Eye (tissue), 1 donor: Measurements from ENCODE around the gene KLF4.
A peak's percentile ranks its signal among the peaks of the same experiment; 100 is the strongest.

Experiments
- DNase-seq: peaks from one replicate; pipeline ENCODE4 v3.0.0-alpha.2; 2015

The KLF4 gene

GRCh38 chr9:107487521-107488374 is 1.8 kb downstream of the KLF4 start:
- peak; percentile 86 for DNase-seq

DNA sequence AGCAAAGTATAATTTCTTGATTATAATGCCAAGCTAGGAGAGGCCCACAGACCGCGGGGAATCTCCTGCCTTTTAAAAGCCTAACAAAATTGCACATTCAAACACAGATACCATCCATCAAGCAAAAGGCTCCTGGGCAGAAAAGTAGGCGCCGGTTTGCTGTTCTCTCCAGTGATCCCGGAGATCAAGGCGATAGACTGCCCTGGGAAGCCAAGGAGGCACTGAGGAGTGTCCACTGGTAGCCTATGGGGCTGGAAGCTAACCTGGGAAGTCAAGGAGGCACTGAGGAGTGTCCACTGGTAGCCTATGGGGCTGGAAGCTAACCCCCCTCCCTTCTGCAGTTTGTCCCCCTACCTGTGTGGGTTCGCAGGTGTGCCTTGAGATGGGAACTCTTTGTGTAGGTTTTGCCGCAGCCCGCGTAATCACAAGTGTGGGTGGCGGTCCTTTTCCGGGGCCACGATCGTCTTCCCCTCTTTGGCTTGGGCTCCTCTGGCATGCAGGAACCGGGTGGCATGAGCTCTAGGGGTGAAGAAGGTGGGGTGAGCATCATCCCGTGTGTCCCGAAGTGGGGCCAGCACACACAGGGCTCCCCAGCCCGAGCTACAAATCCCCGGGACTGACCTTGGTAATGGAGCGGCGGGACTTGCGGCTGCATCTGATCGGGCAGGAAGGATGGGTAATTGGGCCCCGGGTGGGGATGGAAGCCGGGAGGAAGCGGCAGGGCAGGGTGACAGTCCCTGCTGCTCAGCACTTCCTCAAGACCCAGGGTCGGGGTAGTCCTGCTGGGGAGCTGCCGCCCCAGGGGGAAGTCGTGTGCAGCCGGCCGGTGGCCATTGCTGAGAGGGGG is 2.7 kb downstream of the KLF4 start:
- peak; percentile 63 for DNase-seq

DNA sequence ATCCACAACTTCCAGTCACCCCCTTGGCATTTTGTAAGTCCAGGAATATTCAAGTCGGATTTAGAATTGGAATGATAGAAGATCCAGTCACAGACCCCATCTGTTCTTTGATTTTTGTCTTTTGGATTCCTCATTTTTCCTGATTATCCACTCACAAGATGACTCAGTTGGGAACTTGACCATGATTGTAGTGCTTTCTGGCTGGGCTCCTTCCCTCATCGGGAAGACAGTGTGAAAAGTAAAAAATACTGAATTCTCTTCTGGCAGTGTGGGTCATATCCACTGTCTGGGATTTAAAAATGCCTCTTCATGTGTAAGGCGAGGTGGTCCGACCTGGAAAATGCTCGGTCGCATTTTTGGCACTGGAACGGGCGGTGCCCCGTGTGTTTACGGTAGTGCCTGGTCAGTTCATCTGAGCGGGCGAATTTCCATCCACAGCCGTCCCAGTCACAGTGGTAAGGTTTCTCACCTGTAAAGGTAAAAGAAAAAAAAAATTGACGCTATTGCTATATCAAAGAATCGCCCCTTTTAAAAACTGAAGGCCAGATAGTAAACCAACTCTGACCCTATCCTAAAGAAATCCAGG is 4.0 kb downstream of the KLF4 start:
- no peak for DNase-seq

- DNase-seq: peak; percentile 85
These were observed 5.3 kb downstream of the KLF4 start for GRCh38 chr9:107484117-107484723.

DNA sequence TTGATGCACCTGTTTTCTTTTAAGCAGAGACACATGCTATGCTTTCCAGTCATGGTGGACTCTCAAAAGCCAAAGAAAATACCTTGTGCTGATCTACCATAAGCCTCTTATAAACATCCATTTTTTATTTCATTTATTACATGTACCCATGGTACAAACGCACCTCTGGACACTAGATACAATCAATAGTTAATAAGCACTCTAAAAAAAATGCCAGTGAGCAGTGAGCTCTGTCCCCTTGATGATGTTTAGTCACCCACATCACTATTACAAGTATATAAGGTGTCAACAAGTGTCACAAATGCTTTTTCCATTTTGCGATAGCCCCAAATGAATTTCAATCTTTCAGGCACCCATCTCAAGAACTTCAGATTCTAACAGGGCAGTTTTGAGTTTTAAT is 5.9 kb downstream of the KLF4 start:
- no peak for DNase-seq

DNA sequence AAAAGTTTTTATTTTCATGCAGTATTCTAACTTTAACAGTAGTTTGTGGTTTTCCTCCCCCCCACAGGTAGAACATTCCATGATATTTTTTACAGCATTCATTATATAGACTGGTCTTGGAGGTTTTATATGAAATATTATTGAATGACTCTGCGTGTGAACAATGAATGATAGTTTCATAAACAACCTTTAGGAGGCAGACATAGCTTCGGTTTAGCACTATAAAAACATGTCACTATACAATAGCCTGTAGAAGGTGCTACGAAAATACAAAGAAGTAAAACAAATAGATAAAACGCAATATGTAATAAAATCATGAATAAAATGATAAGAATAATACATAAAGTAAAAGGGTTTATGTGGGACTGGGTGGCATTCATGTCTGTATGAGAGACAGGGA is 8.5 kb downstream of the KLF4 start:
- DNase-seq: no peak

DNA sequence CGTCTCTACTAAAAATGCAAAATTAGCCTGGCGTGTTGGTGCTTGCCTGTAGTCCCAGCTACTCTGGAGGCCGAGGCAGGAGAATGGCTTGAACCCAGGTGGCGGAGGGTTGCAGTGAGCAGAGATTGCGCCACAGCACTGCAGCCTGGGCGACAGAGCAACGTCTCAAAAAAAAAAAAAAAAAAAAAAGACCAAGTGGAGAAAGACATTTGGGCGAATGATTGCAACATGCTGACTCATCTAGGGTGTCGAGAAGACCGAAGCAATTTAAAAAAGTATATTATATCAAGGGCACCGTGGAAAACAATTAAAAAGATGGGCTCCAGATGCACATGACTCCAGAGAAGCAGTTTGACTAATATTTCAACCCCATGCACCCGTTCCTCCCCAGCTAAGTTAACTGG is 9.2 kb downstream of the KLF4 start:
- no peak for DNase-seq

DNA sequence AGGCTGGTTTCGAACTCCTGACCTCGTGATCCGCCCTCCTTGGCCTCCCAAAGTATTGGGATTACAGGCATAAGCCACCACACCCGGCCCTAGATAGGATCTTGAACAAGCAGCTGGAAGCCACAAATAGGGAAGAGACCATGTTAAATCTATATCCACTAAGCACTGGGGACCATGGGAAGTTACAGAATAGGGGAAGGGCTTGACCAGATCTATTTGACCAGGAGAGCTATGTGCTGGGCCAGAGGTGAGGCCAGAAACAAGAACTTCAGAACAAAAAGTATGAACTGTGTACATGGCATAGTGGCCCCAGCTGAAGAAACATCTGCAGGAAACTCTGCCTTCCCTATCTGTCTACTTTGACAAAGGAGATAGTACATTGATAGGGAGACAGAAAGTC is 10.8 kb downstream of the KLF4 start:
- no peak for DNase-seq

DNA sequence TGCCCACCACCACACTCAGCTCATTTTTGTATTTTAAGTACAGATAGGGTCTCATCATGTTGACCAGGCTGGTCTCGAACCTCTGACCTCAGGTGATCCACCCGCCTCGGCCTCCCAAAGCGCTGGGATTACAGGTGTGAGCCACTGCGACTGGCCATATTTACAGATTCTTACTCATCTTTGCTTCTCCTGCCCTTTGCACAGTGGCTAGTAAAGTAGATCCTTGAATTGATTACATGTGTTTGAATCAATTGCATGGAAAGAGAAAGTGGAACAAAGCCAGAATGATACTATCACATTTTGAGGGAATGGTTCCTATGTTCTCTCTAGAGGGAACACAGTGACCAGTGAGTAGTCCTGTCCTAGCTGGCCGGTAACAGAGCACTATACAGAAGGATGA is 15.4 kb downstream of the KLF4 start:
- DNase-seq: no peak

GRCh38 chr9:107472581-107473340 is 16.8 kb downstream of the KLF4 start:
- DNase-seq: peak; percentile 64

GRCh38 chr9:107471552-107471951 is 18.0 kb downstream of the KLF4 start:
- no peak for DNase-seq

GRCh38 chr9:107467416-107467815 is 22.2 kb downstream of the KLF4 start:
- no peak for DNase-seq

DNA sequence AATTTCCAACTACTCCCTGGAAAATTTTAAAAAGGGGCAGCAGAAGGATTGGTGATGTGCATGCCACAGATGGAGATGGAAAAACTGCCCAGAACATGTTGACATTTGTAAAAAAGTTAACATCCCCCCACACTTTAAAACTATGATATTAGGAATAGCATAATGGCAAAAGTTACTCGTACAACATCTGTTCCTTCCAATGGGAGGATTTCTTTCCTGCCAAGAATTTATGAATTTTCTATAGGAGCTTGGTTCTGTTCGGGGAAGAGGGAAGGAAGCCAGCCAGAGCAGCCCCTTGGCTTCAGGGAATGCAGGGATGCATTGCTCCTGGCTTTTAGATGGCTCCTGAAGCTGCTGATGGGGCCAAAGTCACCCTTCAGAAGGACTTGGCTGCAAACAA is 22.7 kb downstream of the KLF4 start:
- DNase-seq: no peak

DNA sequence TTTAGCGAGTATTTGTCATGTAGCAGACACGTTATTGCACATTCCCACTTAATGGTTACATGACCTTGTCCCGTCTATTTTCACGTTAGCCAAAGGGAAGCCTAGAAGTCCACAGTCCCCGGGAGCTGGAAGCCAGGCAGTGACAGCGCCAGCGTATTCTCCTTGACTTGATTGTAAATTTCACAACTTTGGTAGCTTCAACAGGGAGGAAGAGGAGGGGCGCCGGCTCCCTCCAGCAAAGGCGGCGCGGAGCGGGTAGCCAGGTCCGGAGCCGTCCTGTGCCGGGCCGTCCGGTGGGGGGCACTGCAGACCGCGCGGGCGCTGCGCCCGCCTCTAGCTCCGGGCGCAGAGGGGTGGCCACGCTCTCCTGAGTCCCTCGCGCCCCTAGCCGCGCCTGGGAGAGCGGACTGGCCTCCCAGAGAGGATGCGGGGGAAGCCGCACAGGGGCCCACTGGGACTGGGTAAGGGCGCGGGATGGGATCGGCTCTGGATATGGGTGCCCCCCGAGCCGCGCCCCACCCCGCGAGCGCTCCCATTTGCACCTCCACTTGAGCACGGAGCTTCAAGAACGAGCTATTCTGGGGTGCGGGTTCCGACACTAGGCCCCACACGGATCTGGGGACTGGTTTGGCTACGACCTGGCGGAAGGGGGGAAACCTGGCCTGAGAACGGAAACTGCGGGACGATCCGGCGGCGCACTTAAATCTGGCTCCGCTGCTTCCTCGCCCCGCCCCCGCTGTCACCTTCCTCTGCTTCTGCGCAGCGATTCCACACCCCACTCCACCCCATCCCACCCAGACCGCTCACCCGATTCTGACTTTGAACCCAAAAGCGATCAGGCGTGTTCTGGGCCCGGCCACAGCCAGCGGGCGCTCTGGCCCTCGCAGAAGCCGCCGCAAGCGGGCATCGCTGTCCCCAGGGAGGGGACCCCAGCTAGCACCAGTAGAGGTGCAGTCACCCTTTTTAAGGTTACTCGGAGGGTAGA is 23.8 kb downstream of the KLF4 start:
- peak; percentile 84 for DNase-seq

DNA sequence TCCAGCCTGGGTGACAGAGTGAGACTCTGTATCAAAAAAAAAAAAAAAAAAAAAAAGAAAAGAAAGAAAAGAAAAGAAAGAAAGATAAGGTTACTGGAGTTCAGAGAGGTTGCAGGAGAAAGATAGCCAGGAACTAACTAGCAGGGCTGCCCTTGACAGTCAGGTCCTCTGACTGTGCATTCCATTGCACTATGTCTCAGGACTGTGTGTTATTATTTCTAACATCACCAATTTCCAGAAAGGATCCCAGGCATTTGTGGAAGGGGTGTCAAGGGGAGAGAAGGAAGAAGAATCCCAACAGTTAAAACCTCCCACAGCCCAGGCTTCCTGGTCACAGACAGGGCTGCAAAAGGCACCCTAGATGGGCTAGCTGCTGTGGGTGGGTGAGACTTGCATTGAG is 25.1 kb downstream of the KLF4 start:
- no peak for DNase-seq

GRCh38 chr9:107462691-107463090 is 26.9 kb downstream of the KLF4 start:
- DNase-seq: no peak

DNA sequence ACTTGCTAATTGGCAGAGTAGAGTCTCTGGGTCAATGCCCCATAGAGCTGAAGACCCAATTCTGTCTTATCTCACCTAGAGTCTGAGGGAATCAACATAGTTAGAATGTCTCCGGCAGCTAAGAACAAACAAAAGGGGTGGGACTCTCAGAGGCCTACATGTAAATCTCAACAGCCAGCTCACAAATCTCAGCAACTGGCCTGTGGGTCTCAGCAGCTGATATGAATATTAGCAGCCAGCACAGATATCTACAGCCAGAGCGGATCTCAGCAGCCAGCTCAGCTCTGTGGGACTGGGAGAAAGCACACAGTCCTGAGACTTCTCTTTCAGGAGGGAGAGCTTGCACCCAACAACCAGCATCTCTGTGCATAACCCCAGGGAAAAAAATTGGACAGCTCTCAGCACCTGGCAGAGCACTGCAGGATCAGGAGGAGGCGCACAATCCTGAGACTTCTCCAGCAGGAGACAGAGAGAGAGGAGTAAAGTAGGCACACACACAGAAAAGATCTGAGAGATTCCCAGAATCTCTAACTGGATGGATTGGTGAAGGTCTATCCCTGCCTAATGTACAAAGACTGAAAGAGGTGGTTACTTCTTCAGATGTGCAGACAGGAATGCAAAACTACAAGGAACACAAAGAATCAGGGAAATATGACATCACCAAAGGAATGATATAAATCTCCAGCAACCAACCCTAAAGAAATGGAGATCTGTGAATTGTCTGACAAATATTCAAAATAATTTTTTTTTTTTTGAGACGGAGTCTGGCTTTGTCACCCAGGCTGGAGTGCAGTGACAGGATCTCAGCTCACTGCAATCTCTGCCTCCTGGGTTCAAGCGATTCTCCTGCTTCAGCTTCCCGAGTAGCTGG is 29.2 kb downstream of the KLF4 start:
- no peak for DNase-seq

DNA sequence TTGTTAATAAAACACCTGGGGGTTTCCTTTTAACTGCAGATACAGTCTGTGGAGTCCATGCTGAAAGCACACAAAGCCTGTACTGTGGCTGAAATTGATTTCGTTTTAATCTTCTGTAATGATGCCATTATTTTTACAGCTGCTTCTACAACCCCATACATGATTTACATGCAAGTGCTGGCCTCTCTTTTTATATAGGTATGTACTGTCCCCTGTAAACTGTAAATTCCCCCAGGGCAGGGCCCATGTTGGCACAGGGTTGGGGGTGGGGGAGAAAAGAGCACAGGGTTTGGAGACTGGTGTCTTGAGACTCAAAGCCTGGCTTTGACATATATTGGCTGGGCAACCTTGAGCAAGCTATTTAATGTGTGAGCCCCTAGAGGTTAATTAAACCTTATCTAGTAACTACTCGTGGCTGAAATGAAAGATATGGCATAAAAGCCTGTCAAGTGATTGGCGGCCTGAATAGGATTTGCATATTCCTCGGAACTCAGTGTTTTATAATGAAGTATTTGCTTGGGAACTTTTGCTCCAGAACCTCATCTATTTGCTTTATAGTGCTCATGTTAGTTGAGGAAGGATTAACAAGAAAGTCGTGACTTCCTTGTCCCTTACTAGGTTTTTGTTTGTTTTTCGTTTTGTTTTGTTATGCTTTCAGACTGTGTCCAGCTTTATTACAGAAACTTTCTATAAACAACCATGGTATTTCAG is 34.0 kb downstream of the KLF4 start:
- DNase-seq: no peak

DNA sequence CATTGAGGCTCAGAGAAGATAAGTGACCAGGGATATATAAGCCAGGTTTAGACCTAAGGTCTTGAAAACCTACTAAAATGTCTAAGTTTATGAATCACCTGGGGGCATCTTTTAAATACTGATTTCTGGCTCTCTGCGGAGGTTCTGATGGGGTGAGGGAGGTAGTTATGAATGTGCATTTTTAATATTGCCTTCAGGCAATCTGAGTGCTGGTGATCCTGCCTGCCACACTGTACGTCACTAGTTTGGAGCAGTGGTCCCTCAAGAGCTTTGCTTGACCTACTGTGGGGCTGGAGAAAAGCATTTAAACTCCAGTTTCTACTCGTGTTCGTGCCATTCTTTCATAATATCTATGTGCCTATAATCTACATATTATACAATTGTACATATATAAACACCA is 36.1 kb downstream of the KLF4 start:
- DNase-seq: no peak

DNA sequence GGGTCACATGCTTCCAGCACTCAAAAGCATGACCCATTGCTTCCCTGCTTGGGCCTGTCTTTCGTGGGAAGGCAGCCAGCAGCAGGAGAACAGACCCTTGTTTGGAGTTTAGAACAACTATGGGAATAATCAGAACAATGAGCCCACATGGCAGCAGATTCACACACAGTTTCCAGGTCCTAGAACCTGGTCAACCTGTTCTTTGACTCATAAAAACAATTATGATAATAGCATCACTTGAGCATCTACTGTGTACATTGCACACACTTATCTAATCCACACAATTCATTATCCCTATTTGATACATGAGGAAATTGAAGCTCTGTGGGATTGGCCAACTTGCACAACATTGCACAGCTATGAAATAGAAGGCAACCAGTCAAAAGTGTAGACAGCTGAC is 41.7 kb downstream of the KLF4 start:
- no peak for DNase-seq
